OCI-LY3 (cell line): ENCODE data around the gene DNMT3B.

Experiments used
- H2AFZ ChIP-seq: fragments of 200-600, 300-600 bp; shearing (Covaris generic); 2 replicates; pipeline ENCODE4 v1.6.0; 2014; ENCODE audit warnings: antibody characterized with exemption, low read depth, low read length
- H3K27ac ChIP-seq: fragments of 200-600, 300-600 bp; sonication (generic); 2 replicates; pipeline ENCODE4 v1.5.1; 2014; ENCODE audit warnings: mild to moderate bottlenecking, low read length, moderate library complexity, mixed read lengths
- H3K27me3 ChIP-seq: fragments of 200-600, 300-600 bp; sonication (generic); 2 replicates; pipeline ENCODE4 v1.6.1; 2014; ENCODE audit warnings: low read depth, low read length, mixed read lengths
- H3K36me3 ChIP-seq: fragments of 200-600, 300-600 bp; sonication (generic); replicated peaks from 2 replicates; pipeline ENCODE3; 2014; ENCODE audit warnings: low read depth, low read length, mixed read lengths
- H3K4me1 ChIP-seq: fragments of 300-600, 200-600 bp; sonication (generic); 2 replicates; pipeline ENCODE4 v1.6.1; 2014; ENCODE audit warnings: low read length, mixed read lengths
- H3K4me2 ChIP-seq: fragments of 200-600, 300-600 bp; sonication (generic); 2 replicates; pipeline ENCODE4 v1.6.1; 2014; ENCODE audit warnings: low read length, mixed read lengths
- H3K4me3 ChIP-seq: fragments of 300-600, 200-600 bp; sonication (generic); 2 replicates; pipeline ENCODE4 v1.5.1; 2014; ENCODE audit warnings: antibody characterized with exemption, mild to moderate bottlenecking, low read length, moderate library complexity
- H3K79me2 ChIP-seq: fragments of 300-600, 200-600 bp; shearing (Covaris generic); 2 replicates; pipeline ENCODE4 v1.6.1; 2014; ENCODE audit warnings: mild to moderate bottlenecking, low read length, mixed read lengths
- H3K9ac ChIP-seq: fragments of 300-600, 200-600 bp; shearing (Covaris generic); 2 replicates; pipeline ENCODE4 v1.6.0; 2014; ENCODE audit warnings: mild to moderate bottlenecking, low read length, moderate library complexity
- H3K9me3 ChIP-seq: fragments of 200-600, 300-600 bp; shearing (Covaris generic); 2 replicates; pipeline ENCODE4 v1.6.1; 2014; ENCODE audit warnings: low read length, mixed read lengths; ENCODE audit not compliant: insufficient read depth
- H4K20me1 ChIP-seq: fragments of 200-600, 300-600 bp; sonication (generic); 2 replicates; pipeline ENCODE4 v1.6.1; 2016; ENCODE audit warnings: low read length, mixed read lengths; ENCODE audit not compliant: insufficient read depth
- CTCF ChIP-seq: fragments of 200-600, 300-600 bp; sonication (generic); IDR thresholded peaks from 2 replicates; pipeline ENCODE4 v1.5.1; 2014; ENCODE audit warnings: antibody characterized with exemption, low read length, low read depth
- EZH2phosphoT487 ChIP-seq: fragments of 200-600 bp; shearing (Covaris generic); IDR thresholded peaks from 2 replicates; pipeline ENCODE4 v1.6.1; 2018; ENCODE audit warnings: antibody characterized with exemption, mixed run types, low read depth

DNMT3B gene

GRCh38 chr20:32789896-32790750 lies 27.9 kb downstream of the DNMT3B start:
- Histone ChIP-seq H3K9me3 (no peaks in the 10 kb centered on the region), H3K27ac (no peak overlapping the region), H4K20me1 (no peaks in the 10 kb centered on the region), H3K36me3 (no peaks in the 10 kb centered on the region), H2AFZ (no peak overlapping the region), H3K4me1 (peaks cover 19% of the 10 kb centered on the region), H3K27me3 (no peaks in the 10 kb centered on the region), H3K79me2 (no peaks in the 10 kb centered on the region), H3K9ac (no peak overlapping the region), H3K4me3 (no peak overlapping the region), H3K4me2 (peak overlapping the region; percentile 6; the same call in 1 of the 2 replicates)
- TF ChIP-seq CTCF (peak; percentile 99), EZH2phosphoT487 (no peak)

- Histone ChIP-seq H4K20me1 (no peaks in the 10 kb centered on the region), H3K79me2 (no peaks in the 10 kb centered on the region), H2AFZ (no peak overlapping the region), H3K27ac (no peak overlapping the region), H3K27me3 (no peaks in the 10 kb centered on the region), H3K4me1 (peaks cover 19% of the 10 kb centered on the region), H3K9ac (no peak overlapping the region), H3K36me3 (no peaks in the 10 kb centered on the region), H3K4me2 (no peak overlapping the region), H3K9me3 (no peaks in the 10 kb centered on the region), H3K4me3 (no peak overlapping the region)
- TF ChIP-seq CTCF, result no peak
- TF ChIP-seq EZH2phosphoT487, result no peak
Observed at GRCh38 chr20:32790751-32791057, 28.5 kb downstream of the DNMT3B start.

- no peak overlapping the region for H3K4me2 ChIP-seq
- no peak for TF ChIP-seq EZH2phosphoT487
- no peak for TF ChIP-seq CTCF
- no peaks in the 10 kb centered on the region for H3K79me2 ChIP-seq
- no peak overlapping the region for H2AFZ ChIP-seq
- H4K20me1 ChIP-seq, result no peaks in the 10 kb centered on the region
- H3K4me3 ChIP-seq, result no peak overlapping the region
- H3K36me3 ChIP-seq, result no peaks in the 10 kb centered on the region
- no peak overlapping the region for H3K27ac ChIP-seq
- H3K9me3 ChIP-seq, result no peaks in the 10 kb centered on the region
- H3K27me3 ChIP-seq, result no peaks in the 10 kb centered on the region
- H3K9ac ChIP-seq, result no peak overlapping the region
- peaks cover 19% of the 10 kb centered on the region for H3K4me1 ChIP-seq
Observed at GRCh38 chr20:32792316-32792715, 30.1 kb downstream of the DNMT3B start.

DNA sequence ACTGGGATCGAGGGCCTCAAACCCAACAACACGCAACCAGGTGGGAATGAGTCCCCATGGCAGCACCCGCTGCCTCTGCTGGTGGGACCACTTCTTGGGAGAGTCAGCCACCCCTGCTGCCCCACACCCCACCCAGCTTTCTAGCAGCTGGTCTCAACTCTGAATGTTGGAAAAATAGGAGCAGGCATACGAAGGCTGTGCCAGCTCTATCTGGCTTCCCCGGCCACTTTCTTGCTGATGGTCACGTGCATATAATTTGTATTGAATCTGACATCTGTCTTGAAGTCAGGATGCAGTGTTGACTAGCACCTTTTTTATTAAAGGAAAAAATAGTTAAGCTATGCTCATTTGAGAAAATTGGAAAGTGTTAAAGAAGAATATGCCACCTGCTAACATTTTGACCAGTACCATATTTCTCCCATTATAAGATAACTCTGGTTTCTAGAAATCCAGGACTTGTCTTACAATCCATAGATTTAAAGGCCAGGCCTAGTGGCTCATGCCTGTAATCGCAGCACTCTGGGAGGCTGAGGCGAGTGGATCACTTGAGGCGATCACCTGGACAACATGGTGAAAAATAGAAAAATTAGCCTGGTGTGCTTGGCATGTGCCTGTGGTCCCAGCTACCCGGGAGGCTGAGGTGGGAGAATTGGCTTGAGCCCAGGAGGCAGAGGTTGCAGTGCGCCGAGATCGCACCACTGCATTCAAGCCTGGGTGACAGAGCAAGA lies 30.7 kb downstream of the DNMT3B start:
- TF ChIP-seq CTCF (no peak), EZH2phosphoT487 (no peak)
- Histone ChIP-seq H3K4me2 (no peak overlapping the region), H3K9me3 (no peaks in the 10 kb centered on the region), H3K27me3 (no peaks in the 10 kb centered on the region), H4K20me1 (no peaks in the 10 kb centered on the region), H3K36me3 (no peaks in the 10 kb centered on the region), H3K4me3 (no peak overlapping the region), H3K79me2 (no peaks in the 10 kb centered on the region), H3K9ac (no peak overlapping the region), H2AFZ (no peak overlapping the region), H3K4me1 (peaks cover 19% of the 10 kb centered on the region), H3K27ac (no peak overlapping the region)
